Endothelial cell of umbilical vein (primary cell): ENCODE data around the gene NAGLU. TPM values are rescaled to one million over a fixed set of nuclear protein-coding genes. Genes with fewer than 3 reads are reported as not detected.

Experiments
- BruUV-seq: library from RNA; stranded (reverse); fragments of 400-500 nt; replicated peaks from 2 replicates; lab custom pipeline; 2021; lab: Mats Ljungman, UMichigan
- CTCF ChIA-PET: fragments of 300-600, 350-600 bp; sonication (Branson Sonifier 250); formaldehyde crosslinking; loops from one replicate; lab custom pipeline; 2021; ENCODE audit warnings: antibody characterized with exemption, inconsistent platforms; lab: Charles Lee
- POLR2A ChIA-PET: fragments of 300-600, 350-600 bp; sonication (Branson Sonifier 250); formaldehyde crosslinking; loops from one replicate; lab custom pipeline; 2021; ENCODE audit warnings: antibody characterized with exemption, inconsistent platforms; lab: Charles Lee
- DNase-seq: peaks from one replicate; pipeline ENCODE4 v3.0.0-alpha.2; 2011; ENCODE audit warnings: low read depth, low spot score
- FAIRE-seq: peaks from 2 replicates; lab custom pipeline; 2011; peaks lifted over from hg19 to GRCh38; lab: Jason Lieb, UNC
- H2AFZ ChIP-seq: 2 replicates; pipeline ENCODE4 v1.6.0; 2012; ENCODE audit warnings: low read depth, low read length, control low read depth, inconsistent platforms
- H3K27ac ChIP-seq: 2 replicates; pipeline ENCODE4 v1.5.1; 2011; ENCODE audit warnings: low read depth, mild to moderate bottlenecking, control low read depth, low read length, moderate library complexity; ENCODE audit not compliant: insufficient read depth
- H3K27me3 ChIP-seq, 2 experiments: 2 replicates each; pipeline versions ENCODE4 v1.6.0 to v1.6.1; 2011; ENCODE audit warnings: low read length in 2 of 2, mixed read lengths in 1 of 2; ENCODE audit not compliant: control insufficient read depth in 2 of 2, insufficient read depth in 2 of 2
- H3K36me3 ChIP-seq, 2 experiments: 2 replicates in 1 of 2; 3 replicates in 1 of 2; pipeline ENCODE4 v1.5.1; 2011; ENCODE audit warnings: low read length in 2 of 2, mild to moderate bottlenecking in 1 of 2, moderate library complexity in 1 of 2; ENCODE audit not compliant: control insufficient read depth in 2 of 2, insufficient read depth in 2 of 2; ENCODE audit errors: extremely low read depth in 1 of 2
- H3K4me1 ChIP-seq: 3 replicates; pipeline ENCODE4 v1.5.1; 2011; ENCODE audit warnings: mild to moderate bottlenecking, low read length; ENCODE audit not compliant: control insufficient read depth, insufficient read depth; ENCODE audit errors: extremely low read depth
- H3K4me2 ChIP-seq: 2 replicates; pipeline ENCODE4 v1.6.1; 2011; ENCODE audit warnings: low read length, control low read depth, mixed read lengths; ENCODE audit not compliant: insufficient read depth
- H3K4me3 ChIP-seq, 3 experiments: fragments of 200-600 bp in 1 of 3; sonication (generic), shearing (Covaris generic) in 1 of 3; replicated peaks in 1 of 3; 2 replicates each; pipeline ENCODE4 v1.5.1; 2011 to 2016; ENCODE audit warnings: control low read depth in 3 of 3, low read length in 3 of 3, mild to moderate bottlenecking in 2 of 3, inconsistent platforms in 1 of 3, low read depth in 1 of 3, moderate library complexity in 1 of 3; ENCODE audit not compliant: insufficient read depth in 1 of 3
- H3K79me2 ChIP-seq: 2 replicates; pipeline ENCODE4 v1.6.0; 2012; ENCODE audit warnings: low read length, inconsistent platforms; ENCODE audit not compliant: control insufficient read depth, insufficient read depth
- H3K9ac ChIP-seq: replicated peaks from 2 replicates; pipeline ENCODE3; 2011; ENCODE audit warnings: low read length, control low read depth; ENCODE audit not compliant: insufficient read depth; ENCODE audit errors: extremely low read depth
- H3K9me1 ChIP-seq: replicated peaks from 3 replicates; pipeline ENCODE4 v1.6.0; 2011; ENCODE audit warnings: mild to moderate bottlenecking, low read length; ENCODE audit not compliant: control insufficient read depth, insufficient read depth; ENCODE audit errors: extremely low read depth
- H3K9me3 ChIP-seq: replicated peaks from 2 replicates; pipeline ENCODE4 v1.5.1; 2012; ENCODE audit warnings: low read length, inconsistent platforms; ENCODE audit not compliant: control insufficient read depth, insufficient read depth
- H4K20me1 ChIP-seq: replicated peaks from 2 replicates; pipeline ENCODE3; 2011; ENCODE audit warnings: mild to moderate bottlenecking, low read length; ENCODE audit not compliant: control insufficient read depth, insufficient read depth; ENCODE audit errors: extremely low read depth
- FOS ChIP-seq: IDR thresholded peaks from 2 replicates; pipeline ENCODE4 v1.6.1; 2011; ENCODE audit warnings: mild to moderate bottlenecking, low read length, moderate library complexity, borderline replicate concordance; ENCODE audit not compliant: insufficient read depth
- GATA2 ChIP-seq: IDR thresholded peaks from 2 replicates; pipeline ENCODE4 v1.7.0; 2011; ENCODE audit warnings: low read depth, mild to moderate bottlenecking, moderate library complexity, mixed read lengths, low read length; ENCODE audit not compliant: insufficient read length, insufficient read depth
- JUN ChIP-seq: IDR thresholded peaks from 2 replicates; pipeline ENCODE4 v1.6.1; 2011; ENCODE audit warnings: borderline replicate concordance, low read depth; ENCODE audit not compliant: insufficient read length, insufficient read depth
- MAX ChIP-seq: IDR thresholded peaks from 2 replicates; pipeline ENCODE4 v1.6.1; 2011; ENCODE audit not compliant: insufficient read depth, insufficient read length
- MYC ChIP-seq: IDR thresholded peaks from one replicate; pipeline ENCODE4 v1.6.1; 2011; ENCODE audit warnings: mild to moderate bottlenecking, low read depth, low read length
- POLR2A ChIP-seq: IDR thresholded peaks from 2 replicates; pipeline ENCODE4 v1.6.1; 2012; ENCODE audit warnings: low read depth, mild to moderate bottlenecking, control low read depth, low read length
- POLR2AphosphoS5 ChIP-seq: IDR thresholded peaks from 2 replicates; pipeline ENCODE4 v1.6.1; 2012; ENCODE audit warnings: low read depth, mild to moderate bottlenecking, control low read depth, low read length, moderate library complexity; ENCODE audit not compliant: insufficient read depth
- dilution Hi-C: fragments of 300-500 bp; cut with MboI; formaldehyde crosslinking; loops from one replicate; pipeline ENCODE4 v1.15.0; 2019; ENCODE audit warnings: low sequenced_read_pairs; ENCODE audit not compliant: extremely low pct_ligation_motif_present
- intact Hi-C: fragments of 100-400 bp; cut with micrococcal nuclease; formaldehyde crosslinking; loops from one replicate; pipeline ENCODE4 v1.10.0; 2022
- polyA plus RNA-seq, 4 experiments: library from polyadenylated mRNA; depleted of rRNA in 3 of 4; stranded (reverse) in 3 of 4; unstranded in 1 of 4; fragments of >200 nt; gene quantifications; 2 replicates each; pipeline versions ENCODE4 v1.2.1 to v1.2.3, GENCODE V29; 2011 to 2012; ENCODE audit warnings: missing spikeins in 1 of 4
- total RNA-seq: library from RNA; stranded (reverse); gene quantifications from 2 replicates; pipeline ENCODE4 v1.2.3, GENCODE V29; 2021
- TF ChIP-seq, protein P1 (sequence below), 2 donors: IDR thresholded peaks; 1 replicate in 1 of 2; 2 replicates in 1 of 2; pipeline ENCODE4 v1.5.1; 2011; ENCODE audit warnings: low read length in 2 of 2, mild to moderate bottlenecking in 2 of 2, moderate library complexity in 2 of 2, control low read depth in 1 of 2, inconsistent platforms in 1 of 2, low read depth in 1 of 2; ENCODE audit not compliant: insufficient read depth in 1 of 2; ENCODE audit errors: extremely low read depth in 1 of 2

Gene NAGLU
- total and polyA plus RNA-seq, 2 donors (not counting 3 experiments of a cell fraction or from before 2014, with no cell fraction given), result 50.2 to 54.2 TPM

DNA sequence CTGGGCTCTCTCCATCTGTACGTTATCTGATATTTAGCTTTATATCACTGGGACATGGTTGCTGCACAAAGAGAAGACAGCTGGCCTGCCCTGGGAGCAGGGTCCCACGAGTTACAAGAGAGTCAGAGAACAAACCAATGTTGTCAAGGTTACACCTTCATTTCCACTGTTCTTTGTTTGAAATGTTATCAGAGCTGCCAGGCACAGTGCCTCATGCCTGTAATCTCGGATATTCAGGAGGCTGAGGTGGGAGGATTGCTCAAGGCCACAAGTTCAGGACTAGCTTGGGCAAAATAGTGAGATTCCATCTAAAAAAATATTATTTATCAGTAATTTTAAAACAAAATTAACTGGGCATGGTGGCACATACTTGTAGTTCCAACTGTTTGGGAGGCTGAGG, 42.7 kb upstream of the NAGLU start:
- H3K4me2 ChIP-seq, result no peak overlapping the region
- no peaks in the 10 kb centered on the region for H3K79me2 ChIP-seq
- H3K27me3 ChIP-seq, result no peaks in the 10 kb centered on the region
- H3K4me1 ChIP-seq, result peaks cover 4% of the 10 kb centered on the region
- peaks cover 6 to 10% of the 10 kb centered on the region in 2 experiments for H3K36me3 ChIP-seq
- DNase-seq (peak; percentile 33), FAIRE-seq (no peak)
- no peak overlapping the region for H3K9ac ChIP-seq
- H3K4me3 ChIP-seq, result no peak overlapping the region
- POLR2A ChIA-PET, result no interaction called here
- no TSS peak for BruUV-seq
- H3K9me3 ChIP-seq, result no peaks in the 10 kb centered on the region
- dilution Hi-C loops (no loop called here), intact Hi-C loops (no loop called here)
- H2AFZ ChIP-seq, result no peak overlapping the region
- CTCF ChIA-PET, result interaction anchor here (0.7 to 3.6 kb wide), 7 partner anchors 9 to 181 kb away, joined by 3 to 12 read pairs (median 3); no protein-coding TSS in a partner anchor
- H3K27ac ChIP-seq, result no peak overlapping the region
- no peaks in the 10 kb centered on the region for H4K20me1 ChIP-seq
- no peak for TF ChIP-seq POLR2AphosphoS5
- no peak for TF ChIP-seq MYC
- TF ChIP-seq FOS, result no peak
- no peak for TF ChIP-seq JUN
- no peak for TF ChIP-seq POLR2A
- TF ChIP-seq, protein P1, sequence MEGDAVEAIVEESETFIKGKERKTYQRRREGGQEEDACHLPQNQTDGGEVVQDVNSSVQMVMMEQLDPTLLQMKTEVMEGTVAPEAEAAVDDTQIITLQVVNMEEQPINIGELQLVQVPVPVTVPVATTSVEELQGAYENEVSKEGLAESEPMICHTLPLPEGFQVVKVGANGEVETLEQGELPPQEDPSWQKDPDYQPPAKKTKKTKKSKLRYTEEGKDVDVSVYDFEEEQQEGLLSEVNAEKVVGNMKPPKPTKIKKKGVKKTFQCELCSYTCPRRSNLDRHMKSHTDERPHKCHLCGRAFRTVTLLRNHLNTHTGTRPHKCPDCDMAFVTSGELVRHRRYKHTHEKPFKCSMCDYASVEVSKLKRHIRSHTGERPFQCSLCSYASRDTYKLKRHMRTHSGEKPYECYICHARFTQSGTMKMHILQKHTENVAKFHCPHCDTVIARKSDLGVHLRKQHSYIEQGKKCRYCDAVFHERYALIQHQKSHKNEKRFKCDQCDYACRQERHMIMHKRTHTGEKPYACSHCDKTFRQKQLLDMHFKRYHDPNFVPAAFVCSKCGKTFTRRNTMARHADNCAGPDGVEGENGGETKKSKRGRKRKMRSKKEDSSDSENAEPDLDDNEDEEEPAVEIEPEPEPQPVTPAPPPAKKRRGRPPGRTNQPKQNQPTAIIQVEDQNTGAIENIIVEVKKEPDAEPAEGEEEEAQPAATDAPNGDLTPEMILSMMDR (IDR thresholded peaks at IDR 0.05; ENCODE audit: extremely low read depth in 1 of 2, insufficient read depth in 1 of 2, low read depth in 1 of 2, low read length in 2 of 2), result no peak
- no peak for TF ChIP-seq MAX
- no peak for TF ChIP-seq GATA2
- no peaks in the 10 kb centered on the region for H3K9me1 ChIP-seq
